ENCODE data around the gene PDGFRB.

DNA sequence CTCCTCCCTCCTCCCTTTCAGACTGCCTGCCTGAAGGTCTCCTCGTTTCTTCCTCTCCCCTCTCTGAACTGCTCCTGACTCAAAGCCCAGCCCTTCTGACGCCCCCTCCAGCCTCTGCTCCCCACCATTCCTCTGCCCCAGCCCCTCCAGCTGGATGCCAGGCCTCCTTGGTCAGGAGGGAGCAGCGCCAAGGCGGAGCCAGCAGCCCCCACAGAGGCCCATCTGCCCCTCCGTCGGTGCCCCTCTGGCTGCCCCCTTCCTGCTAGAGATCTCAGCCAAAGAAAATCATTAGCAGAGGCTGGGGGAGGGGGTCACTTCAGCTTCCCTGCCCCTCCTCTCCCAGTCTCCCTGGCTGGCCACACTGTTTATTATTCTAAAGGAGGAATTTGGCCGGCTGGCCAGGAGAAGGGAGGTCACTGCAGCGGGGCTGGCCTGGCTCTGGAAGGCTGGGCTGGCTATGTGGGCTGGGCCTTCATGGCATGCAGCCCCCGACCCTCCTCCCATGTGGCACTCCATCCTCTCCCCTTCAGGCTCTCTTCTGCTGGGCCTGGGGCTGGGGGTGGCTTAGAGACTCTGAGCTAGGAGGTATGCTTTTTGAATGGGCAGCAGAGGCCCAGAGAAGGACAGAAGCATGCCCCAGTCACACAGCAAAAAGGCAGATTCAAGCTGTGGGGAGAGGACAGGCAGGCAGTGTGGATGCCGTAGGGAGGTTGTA is 16.9 kb downstream of the PDGFRB start:
- TF ChIP-seq, protein P1, sequence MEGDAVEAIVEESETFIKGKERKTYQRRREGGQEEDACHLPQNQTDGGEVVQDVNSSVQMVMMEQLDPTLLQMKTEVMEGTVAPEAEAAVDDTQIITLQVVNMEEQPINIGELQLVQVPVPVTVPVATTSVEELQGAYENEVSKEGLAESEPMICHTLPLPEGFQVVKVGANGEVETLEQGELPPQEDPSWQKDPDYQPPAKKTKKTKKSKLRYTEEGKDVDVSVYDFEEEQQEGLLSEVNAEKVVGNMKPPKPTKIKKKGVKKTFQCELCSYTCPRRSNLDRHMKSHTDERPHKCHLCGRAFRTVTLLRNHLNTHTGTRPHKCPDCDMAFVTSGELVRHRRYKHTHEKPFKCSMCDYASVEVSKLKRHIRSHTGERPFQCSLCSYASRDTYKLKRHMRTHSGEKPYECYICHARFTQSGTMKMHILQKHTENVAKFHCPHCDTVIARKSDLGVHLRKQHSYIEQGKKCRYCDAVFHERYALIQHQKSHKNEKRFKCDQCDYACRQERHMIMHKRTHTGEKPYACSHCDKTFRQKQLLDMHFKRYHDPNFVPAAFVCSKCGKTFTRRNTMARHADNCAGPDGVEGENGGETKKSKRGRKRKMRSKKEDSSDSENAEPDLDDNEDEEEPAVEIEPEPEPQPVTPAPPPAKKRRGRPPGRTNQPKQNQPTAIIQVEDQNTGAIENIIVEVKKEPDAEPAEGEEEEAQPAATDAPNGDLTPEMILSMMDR (conservative IDR thresholded peaks at IDR 0.05 in 1 of 2, IDR thresholded peaks at IDR 0.05 in 1 of 2; ENCODE audit: low read depth in 1 of 2, low read length in 2 of 2) = no peak
- no peak for TF ChIP-seq EZH2 (IDR thresholded peaks at IDR 0.05; ENCODE audit: low read length, missing control alignments)

Measured in fibroblast of lung (primary cell).